ENCODE data around the gene NVL. TPM values are rescaled to one million over a fixed set of nuclear protein-coding genes. Genes with fewer than 3 reads are reported as not detected.
"Not testable (repeated sequence)": the region's sequence is repeated elsewhere in the genome, so short reads cannot be mapped to it uniquely, and the experiment has no call there.

NVL gene
- total RNA-seq, 2 experiments from 2014 or later = 47.7 to 53.6 TPM

DNA sequence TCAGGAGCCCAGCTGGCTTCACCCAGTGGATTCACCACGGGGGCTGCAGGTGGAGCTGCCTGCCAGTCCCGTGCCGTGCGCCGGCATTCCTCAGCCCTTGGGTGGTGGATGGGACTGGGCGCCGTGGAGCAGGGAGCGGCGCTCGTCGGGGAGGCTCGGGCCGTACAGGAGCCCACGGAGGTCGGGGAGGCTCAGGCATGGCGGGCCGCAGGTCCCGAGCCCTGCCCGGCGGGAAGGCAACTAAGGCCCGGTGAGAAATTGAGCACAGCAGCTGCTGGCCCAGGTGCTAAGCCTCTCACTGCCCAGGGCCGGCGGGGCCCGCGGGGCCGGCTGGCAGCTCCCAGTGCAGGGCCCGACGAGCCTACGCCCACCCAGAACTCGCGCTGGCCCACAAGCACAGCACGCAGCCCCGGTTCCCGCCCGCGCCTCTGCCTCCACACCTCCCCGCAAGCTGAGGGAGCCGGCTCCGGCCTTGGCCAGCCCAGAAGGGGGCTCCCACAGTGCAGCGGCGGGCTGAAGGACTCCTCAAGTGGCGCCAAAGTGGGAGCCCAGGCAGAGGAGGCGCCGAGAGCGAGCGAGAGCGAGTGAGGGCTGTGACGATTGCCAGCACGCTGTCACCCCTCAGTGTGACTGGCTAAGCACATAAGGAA lies 22.6 kb upstream of the NVL start:
- ATAC-seq; H3K4me3 Mint-ChIP-seq; H3K9me3 Mint-ChIP-seq (ENCODE audit: low read depth); DNase-seq; H3K36me3 Mint-ChIP-seq; H3K27ac Mint-ChIP-seq; H3K27me3 Mint-ChIP-seq: not testable (repeated sequence)
- CTCF ChIA-PET = interaction anchor here (1.1 to 2.0 kb wide), 4 partner anchors 8 to 236 kb away, joined by 3 to 5 read pairs (median 4); no protein-coding TSS in a partner anchor
- H3K4me1 Mint-ChIP-seq = peaks cover 19% of the 10 kb centered on the region

DNA sequence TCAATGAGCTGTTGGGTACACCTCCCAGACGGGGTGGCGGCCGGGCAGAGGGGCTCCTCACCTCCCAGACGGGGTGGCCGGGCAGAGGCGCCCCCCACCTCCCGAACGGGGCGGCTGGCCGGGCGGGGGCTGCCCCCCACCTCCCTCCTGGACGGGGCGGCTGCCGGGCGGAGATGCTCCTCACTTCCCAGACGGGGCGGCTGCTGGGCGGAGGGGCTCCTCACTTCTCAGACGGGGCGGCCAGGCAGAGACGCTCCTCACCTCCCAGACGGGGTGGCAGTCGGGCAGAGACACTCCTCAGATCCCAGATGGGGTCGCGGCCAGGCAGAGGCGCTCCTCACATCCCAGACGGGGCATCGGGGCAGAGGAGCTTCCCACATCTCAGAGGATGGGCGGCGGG lies 19.7 kb upstream of the NVL start:
- CTCF ChIA-PET; H3K9me3 Mint-ChIP-seq (ENCODE audit: low read depth); H3K36me3 Mint-ChIP-seq; ATAC-seq; DNase-seq; H3K4me3 Mint-ChIP-seq; H3K27me3 Mint-ChIP-seq; H3K27ac Mint-ChIP-seq: not testable (repeated sequence)
- peaks cover 14% of the 10 kb centered on the region for H3K4me1 Mint-ChIP-seq

DNA sequence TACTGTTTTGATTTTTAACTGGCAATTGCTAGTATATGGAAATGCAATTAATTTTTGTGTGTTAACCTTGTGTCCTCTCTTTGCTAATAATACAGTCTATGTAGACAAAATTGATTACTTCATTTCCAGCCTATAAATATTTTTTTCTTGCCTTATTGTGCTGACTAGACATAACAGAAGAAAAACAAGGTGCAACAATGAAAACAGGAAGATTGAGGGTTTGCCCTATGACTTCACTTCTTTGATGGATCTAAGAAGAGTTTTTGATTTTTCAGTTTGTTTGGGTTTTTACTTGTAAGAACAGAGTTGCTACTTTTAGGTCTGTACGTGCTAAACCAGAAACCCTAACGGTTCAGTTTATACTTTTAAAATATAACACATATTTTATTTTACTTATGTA lies 18.2 kb upstream of the NVL start:
- CTCF ChIA-PET = no interaction called here
- Mint-ChIP-seq H3K4me1 (peaks cover 3% of the 10 kb centered on the region), H3K4me3 (no peak overlapping the region), H3K9me3 (ENCODE audit: low read depth) (peaks cover 4% of the 10 kb centered on the region), H3K27ac (no peak overlapping the region), H3K27me3 (peaks cover 4% of the 10 kb centered on the region), H3K36me3 (peaks cover 7% of the 10 kb centered on the region)
- ATAC-seq = no peak
- no peak for DNase-seq

DNA sequence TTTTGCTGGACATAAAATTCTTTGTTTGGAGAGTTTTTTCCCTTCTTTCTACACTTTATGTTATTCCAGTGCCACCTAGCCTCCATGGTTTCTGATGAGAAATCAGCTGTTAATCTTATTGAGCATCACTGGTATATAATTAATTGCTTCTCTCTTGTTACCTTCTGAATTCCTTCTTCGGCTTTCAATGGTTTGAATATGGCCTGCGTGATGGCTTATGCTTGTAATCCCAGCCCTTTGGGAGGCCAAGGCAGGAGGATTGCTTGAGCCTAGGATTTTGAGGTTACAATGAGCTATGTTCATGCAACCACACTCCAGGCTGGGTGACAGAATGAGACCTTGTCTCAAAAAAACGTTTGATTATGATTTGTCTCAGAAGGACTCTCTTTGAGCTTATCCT lies 13.7 kb upstream of the NVL start:
- H3K9me3 Mint-ChIP-seq (ENCODE audit: low read depth) = peaks cover 10% of the 10 kb centered on the region
- CTCF ChIA-PET = interaction anchor here (0.8 to 1.5 kb wide), 3 partner anchors 8 to 82 kb away, joined by 3 to 5 read pairs (median 3); no protein-coding TSS in a partner anchor
- no peak overlapping the region for H3K27ac Mint-ChIP-seq
- ATAC-seq = no peak
- H3K4me1 Mint-ChIP-seq = peaks cover 7% of the 10 kb centered on the region
- DNase-seq = no peak
- H3K27me3 Mint-ChIP-seq = peaks cover 4% of the 10 kb centered on the region
- no peak overlapping the region for H3K4me3 Mint-ChIP-seq
- H3K36me3 Mint-ChIP-seq = peaks cover 19% of the 10 kb centered on the region

DNA sequence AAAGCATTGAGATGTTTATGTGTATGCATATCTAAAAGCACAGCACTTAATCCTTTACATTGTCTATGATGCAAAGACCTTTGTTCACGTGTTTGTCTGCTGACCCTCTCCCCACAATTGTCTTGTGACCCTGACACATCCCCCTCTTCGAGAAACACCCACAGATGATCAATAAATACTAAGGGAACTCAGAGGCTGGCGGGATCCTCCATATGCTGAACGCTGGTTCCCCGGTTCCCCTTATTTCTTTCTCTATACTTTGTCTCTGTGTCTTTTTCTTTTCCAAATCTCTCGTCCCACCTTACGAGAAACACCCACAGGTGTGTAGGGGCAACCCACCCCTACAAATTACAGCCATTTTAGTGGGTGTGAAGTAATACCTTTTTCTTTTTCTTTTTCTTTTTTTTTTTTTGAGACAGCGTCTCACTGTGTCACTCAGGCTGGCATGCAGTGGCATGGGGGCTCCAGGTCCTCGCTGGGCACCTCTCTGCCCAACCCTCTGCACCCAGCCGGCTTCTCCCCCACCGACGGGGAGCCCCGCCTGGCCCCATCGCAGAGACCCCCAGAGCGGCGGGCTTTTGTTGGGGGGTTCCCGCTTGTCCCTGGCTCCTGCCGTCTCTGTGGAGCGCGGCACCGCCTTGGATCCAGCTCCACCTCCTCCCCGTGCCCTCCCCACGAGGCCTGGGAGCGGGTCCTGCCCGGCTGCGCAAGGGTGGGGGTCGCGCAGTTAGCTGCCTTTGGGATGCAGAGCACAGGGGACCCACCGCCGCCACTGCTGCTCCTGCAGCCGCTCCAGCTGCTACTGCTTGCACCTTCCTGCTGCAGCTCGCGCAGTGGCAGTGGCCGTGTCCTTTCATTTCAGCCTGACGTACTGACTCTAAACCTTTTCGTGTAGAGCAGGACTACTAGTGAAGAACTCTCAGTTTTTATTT lies 10.7 kb upstream of the NVL start:
- H3K27me3 Mint-ChIP-seq, H3K27ac Mint-ChIP-seq, H3K4me1 Mint-ChIP-seq, CTCF ChIA-PET: not testable (repeated sequence)
- Mint-ChIP-seq H3K4me3 (peak overlapping the region; percentile 74), H3K36me3 (peaks cover 17% of the 10 kb centered on the region), H3K9me3 (ENCODE audit: low read depth) (peaks cover 10% of the 10 kb centered on the region)
- ATAC-seq (peak; percentile 96), DNase-seq (peak; percentile 70)

DNA sequence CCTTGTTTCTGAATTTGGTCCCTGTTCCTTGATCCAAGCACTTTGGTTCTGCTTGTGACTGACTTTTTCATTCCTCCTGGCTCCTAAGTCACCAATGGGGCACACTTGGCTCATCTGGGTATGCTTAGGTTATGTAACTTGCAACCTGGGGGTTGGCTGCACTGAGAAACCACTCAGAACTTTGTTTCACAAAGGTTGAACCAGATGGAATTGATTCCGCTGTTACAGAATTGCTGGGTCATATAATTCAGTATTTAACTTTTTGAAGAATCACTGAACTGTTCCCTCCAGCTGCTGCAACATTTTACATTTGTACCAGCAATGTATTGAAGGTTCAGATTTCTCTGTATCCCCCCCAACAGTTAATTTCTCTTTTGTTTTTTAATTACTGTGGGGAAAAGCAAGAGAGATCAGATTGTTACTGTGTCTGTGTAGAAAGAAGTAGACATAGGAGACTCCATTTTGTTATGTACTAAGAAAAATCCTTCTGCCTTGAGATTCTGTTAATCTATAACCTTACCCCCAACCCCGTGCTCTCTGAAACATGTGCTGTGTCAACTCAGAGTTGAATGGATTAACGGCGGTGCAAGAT lies 9.6 kb upstream of the NVL start:
- CTCF ChIA-PET = interaction anchor here (1.1 to 1.6 kb wide), 2 partner anchors 118 to 223 kb away, joined by 4 read pairs; no protein-coding TSS in a partner anchor
- H3K27ac Mint-ChIP-seq = no peak overlapping the region
- peaks cover 8% of the 10 kb centered on the region for H3K4me1 Mint-ChIP-seq
- H3K27me3 Mint-ChIP-seq = no peaks in the 10 kb centered on the region
- no peak for DNase-seq
- H3K9me3 Mint-ChIP-seq (ENCODE audit: low read depth) = peaks cover 10% of the 10 kb centered on the region
- H3K36me3 Mint-ChIP-seq = peaks cover 17% of the 10 kb centered on the region
- no peak for ATAC-seq
- H3K4me3 Mint-ChIP-seq = no peak overlapping the region

DNA sequence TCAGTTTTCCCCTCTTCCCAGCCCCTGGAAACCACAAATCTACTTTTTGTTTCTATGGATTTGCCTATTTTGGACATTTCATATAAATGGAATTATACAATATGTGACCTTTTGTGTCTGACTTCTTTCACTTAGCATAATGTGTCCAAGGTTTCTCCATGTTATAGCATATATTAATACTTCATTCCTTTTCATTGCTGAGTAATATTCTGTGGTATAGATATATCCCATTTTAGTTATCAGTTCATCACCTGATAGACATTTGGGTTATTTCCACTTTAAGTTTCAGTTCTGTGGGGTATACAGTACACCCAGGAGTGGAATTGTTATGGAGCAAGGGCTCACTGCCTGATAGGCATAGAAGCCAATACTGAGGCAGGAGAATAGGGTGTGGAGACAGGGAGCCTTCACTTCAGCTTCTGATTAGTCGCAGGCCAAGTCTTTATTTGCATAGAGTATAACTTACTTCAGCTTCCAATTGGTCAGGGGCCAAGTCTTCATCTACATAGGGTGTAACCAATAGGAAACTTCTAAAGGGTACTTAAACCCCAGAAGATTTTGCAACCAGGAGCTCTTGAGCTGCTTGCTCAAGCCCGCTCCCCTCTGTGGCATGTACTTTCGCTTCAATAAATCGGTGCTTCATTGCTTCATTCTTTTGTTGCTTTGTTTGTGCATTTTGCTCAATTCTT lies 8.3 kb upstream of the NVL start:
- no peak overlapping the region for H3K27ac Mint-ChIP-seq
- H3K4me1 Mint-ChIP-seq = peaks cover 21% of the 10 kb centered on the region
- H3K9me3 Mint-ChIP-seq (ENCODE audit: low read depth) = peaks cover 6% of the 10 kb centered on the region
- DNase-seq (no peak), ATAC-seq (no peak)
- CTCF ChIA-PET = interaction anchor here (0.5 to 1.7 kb wide), 4 partner anchors 9 to 222 kb away, joined by 3 to 4 read pairs (median 4); no protein-coding TSS in a partner anchor
- H3K27me3 Mint-ChIP-seq = no peaks in the 10 kb centered on the region
- H3K4me3 Mint-ChIP-seq = no peak overlapping the region
- peaks cover 13% of the 10 kb centered on the region for H3K36me3 Mint-ChIP-seq

DNA sequence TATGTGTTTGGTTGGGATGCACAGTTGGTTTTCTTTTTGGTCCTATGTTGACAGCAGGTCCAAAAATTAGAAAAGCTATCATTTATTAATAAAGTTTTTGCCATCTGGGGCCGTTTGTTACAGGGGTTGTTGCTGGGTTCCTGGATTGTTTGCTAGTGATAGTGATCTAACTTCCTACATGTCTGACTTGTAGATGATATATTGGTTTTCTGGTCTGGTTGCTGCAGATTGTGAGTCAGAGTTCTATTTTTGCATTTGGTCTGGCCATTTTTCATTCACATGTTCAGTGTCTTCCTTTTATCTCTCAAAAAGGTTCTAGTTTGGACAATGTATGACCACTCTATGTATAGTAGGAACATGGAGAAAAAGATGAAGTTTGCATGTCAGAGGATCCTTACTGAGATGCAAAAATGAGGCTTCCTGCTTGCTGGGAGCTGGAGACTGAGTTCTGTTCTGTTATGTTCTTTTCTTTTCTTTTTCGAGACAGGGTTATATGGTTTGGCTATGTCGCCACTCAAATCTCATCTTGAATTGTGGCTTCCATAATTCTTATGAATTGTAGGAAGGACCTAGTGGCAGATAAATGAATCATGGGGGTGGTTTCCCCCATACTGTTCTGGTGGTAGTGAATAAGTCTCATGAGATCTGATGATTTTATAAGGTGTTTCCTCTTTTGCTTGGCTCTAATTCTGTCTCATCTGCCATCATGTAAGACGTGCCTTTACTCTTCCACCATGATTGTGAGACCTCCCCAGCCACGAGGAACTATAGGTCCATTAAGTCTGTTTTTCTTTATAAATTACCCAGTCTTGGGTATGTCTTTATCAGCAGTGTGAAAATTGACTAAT lies 4.2 kb upstream of the NVL start:
- H3K9me3 Mint-ChIP-seq (ENCODE audit: low read depth) = no peaks in the 10 kb centered on the region
- peaks cover 37% of the 10 kb centered on the region for H3K4me1 Mint-ChIP-seq
- H3K36me3 Mint-ChIP-seq = no peaks in the 10 kb centered on the region
- CTCF ChIA-PET = interaction anchor here (0.6 to 5.0 kb wide), 31 partner anchors 9 to 666 kb away, joined by 3 to 29 read pairs (median 4); partner anchors contain the start of genes CNIH4, DEGS1 and FBXO28
- ATAC-seq = peak; percentile 13
- peak overlapping the region; percentile 66 for H3K4me3 Mint-ChIP-seq
- DNase-seq = no peak
- H3K27me3 Mint-ChIP-seq = no peaks in the 10 kb centered on the region
- peak overlapping the region; percentile 87 for H3K27ac Mint-ChIP-seq

DNA sequence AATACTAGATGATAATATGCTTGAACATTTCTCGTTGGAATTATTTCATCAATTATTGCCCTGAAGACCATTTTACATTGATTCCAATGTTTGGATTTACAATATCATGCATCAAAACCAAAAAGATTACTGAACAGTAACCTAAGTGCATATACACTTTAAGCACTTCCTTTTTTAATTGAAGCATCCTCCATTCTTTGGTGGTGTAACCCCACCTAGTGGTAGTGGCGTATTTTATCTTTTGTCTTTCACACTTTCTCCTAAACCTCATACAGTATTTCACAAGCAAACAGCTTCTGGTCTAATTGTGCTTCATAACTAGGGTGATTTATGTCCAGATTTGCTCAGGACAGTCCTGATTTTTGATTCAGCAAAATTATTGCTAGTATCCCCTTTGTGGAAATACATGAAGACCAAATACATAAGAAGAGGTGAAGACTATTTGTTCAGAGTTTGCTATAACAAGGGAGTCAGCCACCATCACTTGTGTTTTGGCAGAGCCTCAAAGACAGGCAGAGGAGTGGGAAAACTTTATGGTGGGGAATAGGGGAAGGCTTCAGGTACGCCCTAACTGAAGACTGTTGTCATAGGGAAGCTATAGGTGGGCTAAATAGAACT lies 3.4 kb upstream of the NVL start:
- CTCF ChIA-PET = interaction anchor here (0.6 to 5.0 kb wide), 29 partner anchors 13 to 666 kb away, joined by 3 to 29 read pairs (median 4); partner anchors contain the start of genes CNIH4, DEGS1 and FBXO28
- Mint-ChIP-seq H3K4me3 (peak overlapping the region; percentile 66), H3K27me3 (no peaks in the 10 kb centered on the region), H3K9me3 (ENCODE audit: low read depth) (no peaks in the 10 kb centered on the region), H3K4me1 (peaks cover 42% of the 10 kb centered on the region), H3K27ac (peak overlapping the region; percentile 87), H3K36me3 (no peaks in the 10 kb centered on the region)
- DNase-seq = peak; percentile 48
- peak; percentile 51 for ATAC-seq

DNA sequence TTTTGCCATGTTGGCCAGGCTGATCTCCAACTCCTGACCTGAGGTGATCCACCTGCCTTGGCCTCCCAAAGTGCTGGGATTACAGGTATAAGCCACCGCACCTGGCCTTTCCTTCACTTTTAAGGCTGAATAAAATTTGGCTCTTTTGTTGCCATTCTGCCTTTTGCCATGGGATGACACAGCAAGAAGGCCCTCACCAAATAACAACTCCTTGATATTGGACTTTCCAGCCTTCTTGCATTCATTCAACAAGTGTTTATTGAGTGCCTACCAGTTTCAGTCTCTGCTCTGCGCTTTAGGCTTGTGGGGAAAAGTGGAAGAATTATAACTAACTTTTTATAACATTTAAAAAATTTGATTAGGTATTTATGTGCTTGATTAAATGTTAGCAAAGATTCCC lies 1.9 kb upstream of the NVL start:
- no peaks in the 10 kb centered on the region for H3K9me3 Mint-ChIP-seq (ENCODE audit: low read depth)
- H3K4me1 Mint-ChIP-seq = peaks cover 56% of the 10 kb centered on the region

DNA sequence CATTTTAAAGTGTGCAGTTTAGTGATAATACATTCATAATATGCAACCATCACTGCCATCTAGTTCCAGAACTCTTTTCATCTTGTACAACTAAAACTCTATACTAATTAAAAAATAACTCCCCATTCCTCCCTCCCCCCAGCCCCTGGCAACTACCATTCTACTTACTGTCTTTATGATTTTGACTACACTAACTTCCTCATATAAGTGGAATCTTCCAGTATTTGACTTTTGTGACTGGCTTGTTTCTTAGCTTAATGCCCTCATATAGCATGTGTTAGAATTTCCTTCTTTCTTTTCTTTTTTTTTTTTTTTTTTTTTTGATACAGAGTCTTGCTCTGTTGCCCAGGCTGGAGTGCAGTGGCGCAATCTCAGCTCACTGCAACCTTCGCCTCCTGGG lies 1.4 kb upstream of the NVL start:
- CTCF ChIA-PET = interaction anchor here (0.7 to 5.0 kb wide), 2 partner anchors 37 to 215 kb away, joined by 3 to 29 read pairs; no protein-coding TSS in a partner anchor
- Mint-ChIP-seq H3K27ac (no peak overlapping the region), H3K4me3 (peak overlapping the region; percentile 22), H3K9me3 (ENCODE audit: low read depth) (no peaks in the 10 kb centered on the region), H3K36me3 (peaks cover 2% of the 10 kb centered on the region), H3K4me1 (peaks cover 59% of the 10 kb centered on the region), H3K27me3 (no peaks in the 10 kb centered on the region)
- DNase-seq (no peak), ATAC-seq (no peak)

More for the DNA sequence above, 1.9 kb upstream of the NVL start:
- Mint-ChIP-seq H3K27ac (no peak overlapping the region), H3K36me3 (peaks cover 2% of the 10 kb centered on the region), H3K27me3 (no peaks in the 10 kb centered on the region), H3K4me3 (no peak overlapping the region)
- no peak for ATAC-seq
- DNase-seq = no peak
- CTCF ChIA-PET = interaction anchor here (5.0 kb wide), 1 partner anchor 216 kb away, joined by 29 read pairs; no protein-coding TSS in a partner anchor

DNA sequence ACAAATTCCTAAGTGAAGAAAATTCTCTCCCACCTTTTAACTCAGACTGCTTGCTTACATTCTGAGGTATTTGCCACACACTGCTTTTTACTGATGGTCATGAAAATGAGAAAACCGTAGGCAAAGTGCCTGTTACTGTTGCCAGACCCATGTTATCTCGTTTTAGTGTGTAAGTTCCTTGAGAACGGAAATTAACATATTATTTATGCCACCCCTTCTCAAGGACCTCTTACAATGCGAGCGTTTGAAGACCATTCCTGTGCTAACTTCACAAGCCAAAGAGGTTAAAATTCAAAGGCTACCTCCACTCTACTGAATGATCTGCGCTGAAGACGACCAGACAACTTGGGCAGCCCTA lies 509 bp downstream of the NVL start:
- peaks cover 9% of the 10 kb centered on the region for H3K36me3 Mint-ChIP-seq
- no peak for DNase-seq
- H3K27ac Mint-ChIP-seq = peak overlapping the region; percentile 99
- no peak for ATAC-seq
- CTCF ChIA-PET = interaction anchor here (0.8 to 2.0 kb wide), 4 partner anchors 15 to 213 kb away, joined by 3 to 15 read pairs (median 4); no protein-coding TSS in a partner anchor
- peaks cover 57% of the 10 kb centered on the region for H3K4me1 Mint-ChIP-seq
- H3K27me3 Mint-ChIP-seq = no peaks in the 10 kb centered on the region
- peak overlapping the region; percentile 98 for H3K4me3 Mint-ChIP-seq
- H3K9me3 Mint-ChIP-seq (ENCODE audit: low read depth) = no peaks in the 10 kb centered on the region

Measured in activated CD8-positive, alpha-beta memory T cell treated with anti-CD3 and anti-CD28 coated beads, Interleukin-2, amount 10 ng/mL, durations not matched to agents 7 days and 5 days (primary cell).